ENCODE data around the gene HYAL3.

GRCh38 chr3:50286322-50287227, 12.6 kb downstream of the HYAL3 start:
- TF ChIP-seq CTCF (conservative IDR thresholded peaks at IDR 0.05; ENCODE audit: low read depth, low read length): no peak
- no peak for TF ChIP-seq EZH2phosphoT487 (IDR thresholded peaks at IDR 0.05; ENCODE audit: borderline replicate concordance, low read length)
- TF ChIP-seq EZH2 (IDR thresholded peaks at IDR 0.05; ENCODE audit: low read length, unreplicated experiment): no peak
